Erythroblast (primary cell): ENCODE results near the gene TEX2.

ENCODE experiments used
- GATA1 ChIP-seq: IDR thresholded peaks from 2 replicates; pipeline ENCODE4 v1.6.1; 2011; ENCODE audit warnings: low read depth, mild to moderate bottlenecking, control low read depth, low read length, moderate library complexity
- POLR2A ChIP-seq: IDR thresholded peaks from 2 replicates; pipeline ENCODE4 v1.6.1; 2011; ENCODE audit warnings: mild to moderate bottlenecking, low read length

GRCh38 chr17:64099543-64099942 lies 163.5 kb downstream of the TEX2 start:
- no peak for TF ChIP-seq POLR2A
- no peak for TF ChIP-seq GATA1
